SW 1271 (cell line): Measurements from ENCODE around the gene CNPY4.

Experiments
- DNase-seq, 2 experiments: peaks; one replicate each; lab custom pipeline; 2025; lab: John Stamatoyannopoulos, UW

CNPY4 gene

DNA sequence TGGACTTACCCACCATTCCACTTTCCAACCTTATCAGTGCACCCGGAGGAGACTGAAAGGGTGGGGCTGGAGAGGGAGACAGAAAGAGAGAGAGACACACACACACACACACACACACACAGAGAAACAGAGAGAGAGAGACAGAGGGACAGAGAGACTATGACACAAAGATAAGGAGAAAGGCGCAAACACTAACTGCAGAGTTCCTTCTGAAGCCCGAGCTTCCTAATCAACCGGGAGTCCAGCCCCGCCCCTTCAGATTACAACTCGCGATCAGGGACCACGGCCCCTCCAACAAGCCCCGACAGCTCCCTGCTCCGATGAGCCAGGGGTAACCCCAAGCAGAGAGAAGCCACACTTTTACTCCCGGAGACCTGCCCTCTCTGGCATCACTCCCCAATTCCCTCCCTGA is 48.5 kb downstream of the CNPY4 start:
- no peak for DNase-seq

GRCh38 chr7:100169147-100169850 is 49.9 kb downstream of the CNPY4 start:
- no peak for DNase-seq

GRCh38 chr7:100170101-100170897 is 50.9 kb downstream of the CNPY4 start:
- no peak for DNase-seq

GRCh38 chr7:100171087-100171681 is 51.8 kb downstream of the CNPY4 start:
- DNase-seq: no peak

DNA sequence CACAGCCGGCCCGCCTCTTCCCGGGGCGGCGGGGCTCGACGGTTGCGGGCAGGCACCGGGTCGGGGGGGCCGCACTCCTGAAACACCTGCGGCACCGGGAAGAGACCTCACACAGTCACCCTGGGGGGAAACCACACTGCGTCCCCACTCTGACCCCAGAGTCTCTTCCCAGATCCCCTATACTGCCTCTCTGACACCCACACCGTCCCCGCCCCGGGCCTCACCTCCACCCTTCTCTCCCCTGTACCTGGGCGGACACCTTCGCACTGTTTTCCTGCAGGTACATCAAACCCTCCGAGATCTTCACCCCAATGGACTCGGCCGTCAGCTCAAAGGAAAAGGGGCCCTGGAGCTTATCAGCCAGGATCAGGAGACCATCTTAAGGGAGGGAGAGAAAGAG is 52.4 kb downstream of the CNPY4 start:
- no peak for DNase-seq

GRCh38 chr7:100173806-100174495 is 54.5 kb downstream of the CNPY4 start:
- DNase-seq: no peak

- no peak for DNase-seq
Measured at GRCh38 chr7:100174582-100174981, 55.1 kb downstream of the CNPY4 start.
